H9 (cell line): Measurements from ENCODE around the gene RPL36. TPM values are rescaled to one million over a fixed set of nuclear protein-coding genes. Genes with fewer than 3 reads are reported as not detected.

ENCODE experiments used
- DNase-seq: peaks from one replicate; pipeline ENCODE4 v3.0.0-alpha.2; 2017
- H2AFZ ChIP-seq: one replicate; pipeline ENCODE4 v1.6.1; 2013; ENCODE audit warnings: mild to moderate bottlenecking, low read length, control low read depth, moderate library complexity
- H2AK5ac ChIP-seq: 2 replicates; pipeline ENCODE4 v1.6.1; 2013; ENCODE audit warnings: low read length, control low read depth, mixed read lengths; ENCODE audit not compliant: insufficient read length
- H2BK120ac ChIP-seq: one replicate; pipeline ENCODE4 v1.6.1; 2013; ENCODE audit warnings: low read depth, mild to moderate bottlenecking, low read length, control low read depth, inconsistent platforms; ENCODE audit not compliant: poor library complexity, severe bottlenecking
- H2BK12ac ChIP-seq: 2 replicates; pipeline ENCODE4 v1.6.1; 2013; ENCODE audit warnings: low read length, control low read depth, mixed read lengths, low read depth; ENCODE audit not compliant: insufficient read length
- H2BK15ac ChIP-seq: 2 replicates; pipeline ENCODE4 v1.6.1; 2013; ENCODE audit warnings: low read depth, low read length, control low read depth
- H2BK20ac ChIP-seq: one replicate; pipeline ENCODE4 v1.6.1; 2013; ENCODE audit warnings: low read depth, mild to moderate bottlenecking, low read length, control low read depth, inconsistent platforms; ENCODE audit not compliant: poor library complexity, severe bottlenecking
- H2BK5ac ChIP-seq: 2 replicates; pipeline ENCODE4 v1.6.1; 2013; ENCODE audit warnings: low read length, control low read depth, mixed read lengths; ENCODE audit not compliant: insufficient read length
- H3K14ac ChIP-seq: 2 replicates; pipeline ENCODE4 v1.6.1; 2013; ENCODE audit warnings: low read length, control low read depth; ENCODE audit not compliant: insufficient read depth
- H3K18ac ChIP-seq: 2 replicates; pipeline ENCODE4 v1.6.1; 2013; ENCODE audit warnings: low read depth, mild to moderate bottlenecking, mixed read lengths, low read length, control low read depth; ENCODE audit not compliant: insufficient read length
- H3K23ac ChIP-seq: 2 replicates; pipeline ENCODE4 v1.6.1; 2013; ENCODE audit warnings: low read length, control low read depth, mixed read lengths, low read depth; ENCODE audit not compliant: insufficient read length
- H3K23me2 ChIP-seq: 2 replicates; pipeline ENCODE4 v1.6.1; 2013; ENCODE audit warnings: low read depth, mild to moderate bottlenecking, mixed read lengths, low read length, control low read depth; ENCODE audit not compliant: insufficient read length, poor library complexity, severe bottlenecking
- H3K27ac ChIP-seq: 2 replicates; pipeline ENCODE4 v1.5.1; 2013; ENCODE audit warnings: low read length, control low read depth, mixed read lengths, low read depth; ENCODE audit not compliant: insufficient read length
- H3K27me3 ChIP-seq: 2 replicates; pipeline ENCODE4 v1.6.1; 2013; ENCODE audit warnings: low read length, control low read depth, inconsistent platforms; ENCODE audit not compliant: insufficient read depth
- H3K4ac ChIP-seq: 2 replicates; pipeline ENCODE4 v1.6.1; 2013; ENCODE audit warnings: low read depth, mild to moderate bottlenecking, control low read depth, inconsistent platforms, low read length, moderate library complexity
- H3K4me1 ChIP-seq: 2 replicates; pipeline ENCODE4 v1.6.1; 2013; ENCODE audit warnings: low read length, control low read depth, inconsistent platforms; ENCODE audit not compliant: insufficient read depth
- H3K4me2 ChIP-seq: 2 replicates; pipeline ENCODE4 v1.6.1; 2013; ENCODE audit warnings: low read length, control low read depth, mixed read lengths; ENCODE audit not compliant: insufficient read length, insufficient read depth
- H3K56ac ChIP-seq: 2 replicates; pipeline ENCODE4 v1.6.1; 2013; ENCODE audit warnings: low read depth, mild to moderate bottlenecking, mixed read lengths, low read length, control low read depth; ENCODE audit not compliant: insufficient read length
- H3K79me1 ChIP-seq: 2 replicates; pipeline ENCODE4 v1.6.1; 2013; ENCODE audit warnings: low read depth, mild to moderate bottlenecking, moderate library complexity, low read length, control low read depth, inconsistent platforms; ENCODE audit not compliant: insufficient read depth, poor library complexity, severe bottlenecking
- H3K79me2 ChIP-seq: 2 replicates; pipeline ENCODE4 v1.6.1; 2013; ENCODE audit warnings: low read length, control low read depth, inconsistent platforms; ENCODE audit not compliant: insufficient read depth
- H3K9ac ChIP-seq: 2 replicates; pipeline ENCODE4 v1.6.1; 2013; ENCODE audit warnings: low read length, control low read depth, mixed read lengths; ENCODE audit not compliant: insufficient read length; ENCODE audit errors: extremely low read depth
- H3K9me3 ChIP-seq: one replicate; pipeline ENCODE4 v1.6.1; 2013; ENCODE audit warnings: low read depth, low read length, inconsistent platforms; ENCODE audit not compliant: control insufficient read depth
- H3T11ph ChIP-seq: one replicate; pipeline ENCODE4 v1.6.1; 2013; ENCODE audit warnings: mild to moderate bottlenecking, low read length, control low read depth, inconsistent platforms
- H4K20me1 ChIP-seq: one replicate; pipeline ENCODE4 v1.6.1; 2013; ENCODE audit not compliant: control insufficient read depth, insufficient read length, insufficient read depth
- H4K5ac ChIP-seq: 2 replicates; pipeline ENCODE4 v1.6.1; 2013; ENCODE audit warnings: low read depth, mild to moderate bottlenecking, mixed read lengths, low read length, control low read depth; ENCODE audit not compliant: insufficient read length
- H4K8ac ChIP-seq: replicated peaks from 2 replicates; pipeline ENCODE4 v1.6.1; 2013; ENCODE audit warnings: low read length, control low read depth, mixed read lengths, low read depth; ENCODE audit not compliant: insufficient read length
- H4K91ac ChIP-seq: 2 replicates; pipeline ENCODE4 v1.6.1; 2013; ENCODE audit warnings: low read depth, mild to moderate bottlenecking, moderate library complexity, mixed read lengths, low read length, control low read depth; ENCODE audit not compliant: insufficient read length
- H3K27ac Mint-ChIP-seq, 3 experiments: 2 replicates in 2 of 3; 3 replicates in 1 of 3; pipeline ENCODE4 v1.8.0; 2020 to 2021; ENCODE audit warnings: mixed read lengths in 3 of 3, mild to moderate bottlenecking in 1 of 3, moderate library complexity in 1 of 3
- H3K27me3 Mint-ChIP-seq: 2 replicates; pipeline ENCODE4 v1.8.0; 2021; ENCODE audit warnings: low read depth, mild to moderate bottlenecking, moderate library complexity, mixed read lengths
- H3K36me3 Mint-ChIP-seq, 3 experiments: 2 replicates in 2 of 3; 3 replicates in 1 of 3; pipeline ENCODE4 v1.8.0; 2020 to 2021; ENCODE audit warnings: low read depth in 3 of 3, mixed read lengths in 3 of 3; ENCODE audit not compliant: insufficient read depth in 1 of 3
- H3K4me1 Mint-ChIP-seq, 2 experiments: 2 replicates each; pipeline ENCODE4 v1.8.0; 2020; ENCODE audit warnings: mixed read lengths in 2 of 2
- H3K4me3 Mint-ChIP-seq, 2 experiments: 2 replicates in 1 of 2; 3 replicates in 1 of 2; pipeline ENCODE4 v1.8.0; 2020 to 2021; ENCODE audit warnings: mild to moderate bottlenecking in 2 of 2, mixed read lengths in 2 of 2, moderate library complexity in 1 of 2
- H3K9me3 Mint-ChIP-seq, 2 experiments: 2 replicates in 1 of 2; 3 replicates in 1 of 2; pipeline ENCODE4 v1.8.0; 2020; ENCODE audit warnings: mild to moderate bottlenecking in 2 of 2, mixed read lengths in 2 of 2, moderate library complexity in 1 of 2
- CTCF ChIP-seq: fragments of 200-600 bp; sonication (generic); conservative IDR thresholded peaks from 3 replicates; pipeline ENCODE4 v1.8.0; 2021; ENCODE audit warnings: antibody characterized with exemption, mild to moderate bottlenecking
- WGBS: extraction: QIAGEN DNeasy Blood & Tissue Kit; methylation state at CpG from one replicate; pipeline ENCODE4 v1.1.7; 2013; ENCODE audit warnings: missing lambda C conversion rate, low lambda C conversion rate, mixed read lengths; ENCODE audit not compliant: insufficient read length; ENCODE audit errors: extremely low coverage; 5-methylcytosine and 5-hydroxymethylcytosine counted together
- total RNA-seq: library from RNA; stranded (reverse); gene quantifications from 2 replicates; pipeline ENCODE4 v1.2.1, GENCODE V29; 2021

Gene RPL36
- total RNA-seq, 1 experiment from 2014 or later: 1,074 TPM

- Histone ChIP-seq H4K5ac (no peak overlapping the region), H3K4ac (no peak overlapping the region), H3K9me3 (no peaks in the 10 kb centered on the region), H2BK20ac (no peak overlapping the region), H3K4me1 (no peaks in the 10 kb centered on the region), H2BK15ac (no peak overlapping the region), H3K27ac (no peak overlapping the region), H2BK120ac (no peak overlapping the region), H2AFZ (no peak overlapping the region), H4K20me1 (no peaks in the 10 kb centered on the region), H3K9ac (no peak overlapping the region), H3K14ac (no peak overlapping the region), H3K56ac (no peak overlapping the region), H4K91ac (no peak overlapping the region), H3K79me1 (no peaks in the 10 kb centered on the region), H3K23ac (no peak overlapping the region), H3K27me3 (no peaks in the 10 kb centered on the region), H2BK12ac (no peak overlapping the region), H4K8ac (no peak overlapping the region), H2BK5ac (no peak overlapping the region), H3K23me2 (peaks cover 5% of the 10 kb centered on the region), H3K18ac (no peak overlapping the region), H3K79me2 (peaks cover 14% of the 10 kb centered on the region; the same call in 1 of the 2 replicates), H3T11ph (no peak overlapping the region), H3K4me2 (no peak overlapping the region), H2AK5ac (no peak overlapping the region)
- H3K27me3 Mint-ChIP-seq: peaks cover 8% of the 10 kb centered on the region; the same call in 1 of the 2 replicates
- H3K9me3 Mint-ChIP-seq: peaks cover 5 to 6% of the 10 kb centered on the region in 2 experiments; a peak in 2 of 5 replicates
- no CpG with 5 or more reads among the region's 45 CpGs for WGBS
- DNase-seq: peak; percentile 28
- peak overlapping the region in 1 of 2 experiments; percentile 40; a peak in 1 of 5 replicates for H3K4me3 Mint-ChIP-seq
- TF ChIP-seq CTCF: no peak
- H3K27ac Mint-ChIP-seq: peak overlapping the region in 1 of 3 experiments; percentile 55; a peak in 1 of 7 replicates
- peaks cover 41 to 74% (median 56%) of the 10 kb centered on the region in 3 experiments for H3K36me3 Mint-ChIP-seq
- H3K4me1 Mint-ChIP-seq: peaks cover 4 to 12% of the 10 kb centered on the region in 2 experiments
Measured at GRCh38 chr19:5694167-5694955, 4.3 kb downstream of the RPL36 start.
